GM21447 (cell line): ENCODE measurements around the gene TMEM150B.

Experiments used
- ATAC-seq: cut with Tn5 transposase; IDR thresholded peaks from one replicate; pipeline ENCODE4 v1.9.1; 2021; ENCODE audit not compliant: unreplicated experiment

TMEM150B gene

DNA sequence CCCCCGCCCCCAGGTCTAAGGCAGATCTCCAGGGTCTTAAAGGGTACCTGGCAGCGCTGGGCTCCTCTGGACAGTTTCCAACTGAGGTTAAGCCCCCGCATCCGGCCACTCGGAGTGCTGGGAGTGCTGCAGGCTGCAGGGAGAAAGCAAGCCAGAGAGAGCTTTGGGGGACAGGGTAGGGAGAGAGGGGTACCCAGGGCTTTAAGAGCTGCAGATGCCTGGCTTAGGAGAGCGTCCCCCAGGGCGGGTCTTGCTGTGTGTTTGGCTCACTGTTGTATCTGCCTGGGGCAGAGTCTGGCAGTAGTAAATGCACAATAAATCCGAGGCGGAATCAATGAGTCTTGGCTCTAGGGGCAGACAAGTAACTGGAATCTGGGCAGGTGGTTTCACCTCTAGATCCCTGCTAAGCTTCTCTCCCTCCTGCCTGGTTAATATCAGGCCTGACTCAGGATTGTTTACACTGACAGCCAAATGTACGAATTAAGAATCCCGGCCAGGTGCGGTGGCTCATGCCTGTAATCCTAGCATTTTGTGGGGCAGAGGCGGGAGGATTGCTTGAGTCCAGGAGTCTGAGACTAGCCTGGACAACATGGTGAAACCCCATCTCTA is 30.2 kb upstream of the TMEM150B start:
- ATAC-seq = no peak

DNA sequence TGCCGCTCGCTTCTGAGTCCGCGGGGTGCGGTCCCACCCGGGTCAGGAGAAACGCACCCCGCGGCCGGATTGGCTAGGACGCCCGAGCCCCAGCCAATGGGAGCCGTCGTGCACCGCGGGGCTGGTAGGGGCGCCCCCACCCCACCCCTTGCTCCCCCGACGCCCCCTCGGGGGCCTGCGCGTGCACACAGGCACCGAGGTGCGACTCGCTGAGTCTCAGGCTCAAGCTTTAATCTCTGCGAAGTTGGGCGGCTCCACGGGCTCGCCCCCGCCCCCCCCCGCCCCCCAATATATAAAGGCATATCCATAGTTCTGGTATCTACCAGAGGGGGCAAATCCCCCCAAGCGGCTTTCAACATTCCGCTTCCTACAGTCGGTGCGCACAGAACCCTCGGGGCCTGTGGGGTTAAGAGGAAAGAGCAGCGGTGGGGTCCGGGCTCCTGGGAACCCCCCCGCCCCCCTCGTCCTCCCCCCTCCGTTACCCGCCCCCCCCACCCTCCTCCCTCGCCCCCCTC is 29.6 kb upstream of the TMEM150B start, which contains the start of gene COX6B2:
COX6B2 (minus strand) TSS at position 22 of the 515 bp plus-strand sequence. CDS start 198 bp downstream, outside the sequence.
- no peak for ATAC-seq

DNA sequence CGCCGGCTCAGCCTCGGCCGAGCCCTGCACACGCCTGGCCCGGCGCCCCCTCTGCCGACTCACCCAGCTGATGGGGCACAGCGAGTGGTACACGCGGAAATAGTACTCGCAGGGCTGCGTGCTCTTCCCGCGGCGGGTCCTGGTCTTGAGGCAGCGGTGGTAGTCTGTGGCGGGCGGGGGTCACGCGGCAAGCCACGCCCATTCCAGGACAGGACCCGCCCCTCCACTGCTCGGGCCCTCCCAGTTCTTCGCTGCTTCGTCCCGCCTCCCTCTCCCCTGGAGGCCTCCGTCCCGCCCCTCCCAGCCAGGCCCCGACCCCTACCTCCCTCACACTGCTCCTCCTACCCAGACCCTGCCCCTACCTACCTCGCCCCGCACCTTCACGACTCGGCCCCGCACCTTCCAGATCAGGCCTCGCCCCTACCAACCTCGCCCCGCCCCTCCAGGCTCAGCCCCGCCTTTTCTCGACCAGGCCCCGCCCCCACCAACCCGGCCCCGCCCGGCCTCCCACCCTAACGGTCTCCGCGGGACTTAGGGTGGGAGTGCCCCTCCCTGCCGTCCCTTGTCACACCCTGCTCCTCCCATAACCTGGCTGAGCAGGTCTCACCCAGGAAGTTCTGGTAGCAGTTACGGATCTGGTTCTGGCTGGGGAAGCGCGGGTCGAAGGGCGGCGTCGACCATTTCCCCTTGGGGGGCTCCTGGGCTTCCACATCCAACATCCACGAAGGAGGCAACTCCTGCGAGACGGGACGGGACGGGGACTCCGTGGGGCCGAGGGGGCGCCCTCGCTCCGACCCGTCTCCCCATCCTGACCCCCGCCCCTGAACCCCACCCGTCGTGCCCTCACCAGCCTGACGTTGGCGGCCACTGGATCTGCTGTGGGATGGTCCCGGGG is 28.9 kb upstream of the TMEM150B start:
- no peak for ATAC-seq

DNA sequence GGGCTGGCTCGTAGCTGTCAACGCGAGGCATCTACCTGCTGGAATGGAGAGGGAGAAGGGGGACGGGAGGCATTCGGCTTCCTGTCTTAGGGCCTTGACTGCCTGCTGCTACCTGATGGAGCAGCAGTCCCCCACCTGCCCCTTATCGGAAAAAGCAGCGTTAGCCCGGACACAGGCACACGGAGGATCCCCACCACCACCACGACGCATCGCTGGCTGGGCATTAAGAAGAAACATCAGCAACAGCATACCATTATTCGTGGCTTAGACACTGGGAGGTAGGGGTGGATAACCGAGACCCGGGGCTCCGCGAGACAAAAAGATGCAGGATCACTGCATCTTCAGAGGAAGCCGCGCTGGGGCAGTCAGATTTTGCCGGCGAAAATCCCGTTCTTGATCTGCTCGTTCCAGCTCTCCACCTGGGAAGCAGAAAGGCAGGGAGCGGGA is 28.2 kb upstream of the TMEM150B start:
- ATAC-seq = no peak

DNA sequence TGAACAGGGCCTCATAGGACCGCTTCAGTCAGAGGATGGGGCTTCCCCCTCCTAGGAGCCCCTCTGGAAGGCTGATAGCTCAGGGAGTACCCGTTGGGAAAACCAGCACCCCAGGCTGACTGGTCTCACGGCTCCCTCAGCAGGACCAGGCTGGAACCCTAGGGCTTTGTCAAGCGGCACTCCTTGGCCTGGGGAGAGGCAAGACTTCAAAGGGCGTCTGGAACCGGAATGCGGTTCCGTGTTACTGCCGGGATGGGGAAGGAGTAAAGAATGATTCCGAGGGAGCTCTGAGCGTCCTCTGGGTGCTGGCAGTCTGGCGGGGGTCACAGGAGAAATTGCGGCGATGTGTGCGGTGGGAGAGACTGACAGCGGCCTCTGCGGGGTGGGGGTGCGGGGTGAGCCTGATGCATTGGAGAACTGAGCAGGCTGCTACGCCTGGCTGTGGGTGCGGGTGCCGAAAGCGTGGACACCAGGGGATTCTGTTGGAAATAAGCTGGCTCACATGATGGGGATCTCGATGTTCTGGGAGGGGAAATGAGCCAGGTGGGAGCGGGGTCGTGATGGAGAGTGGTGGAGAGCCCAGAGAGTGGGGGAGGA is 27.5 kb upstream of the TMEM150B start:
- ATAC-seq = no peak

DNA sequence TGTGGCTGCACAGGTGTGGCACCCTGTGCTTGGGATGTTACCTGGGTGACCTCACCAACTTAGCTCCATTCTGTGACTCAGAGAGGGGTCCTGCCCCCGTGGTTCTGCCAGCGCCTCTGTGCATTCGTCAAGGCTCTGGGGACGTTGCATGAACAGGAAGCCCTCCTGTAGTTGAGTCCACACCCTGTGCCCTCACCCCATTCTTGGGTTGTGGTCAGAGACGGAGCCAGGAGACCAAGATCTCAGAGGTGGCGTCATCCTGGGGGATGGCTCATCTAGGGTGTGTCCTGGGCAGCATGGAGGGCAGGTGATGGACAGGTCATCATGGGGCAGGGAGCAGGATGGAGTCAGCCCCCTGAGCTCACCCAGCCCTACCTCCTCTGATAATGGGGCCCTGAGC is 26.9 kb upstream of the TMEM150B start:
- no peak for ATAC-seq

DNA sequence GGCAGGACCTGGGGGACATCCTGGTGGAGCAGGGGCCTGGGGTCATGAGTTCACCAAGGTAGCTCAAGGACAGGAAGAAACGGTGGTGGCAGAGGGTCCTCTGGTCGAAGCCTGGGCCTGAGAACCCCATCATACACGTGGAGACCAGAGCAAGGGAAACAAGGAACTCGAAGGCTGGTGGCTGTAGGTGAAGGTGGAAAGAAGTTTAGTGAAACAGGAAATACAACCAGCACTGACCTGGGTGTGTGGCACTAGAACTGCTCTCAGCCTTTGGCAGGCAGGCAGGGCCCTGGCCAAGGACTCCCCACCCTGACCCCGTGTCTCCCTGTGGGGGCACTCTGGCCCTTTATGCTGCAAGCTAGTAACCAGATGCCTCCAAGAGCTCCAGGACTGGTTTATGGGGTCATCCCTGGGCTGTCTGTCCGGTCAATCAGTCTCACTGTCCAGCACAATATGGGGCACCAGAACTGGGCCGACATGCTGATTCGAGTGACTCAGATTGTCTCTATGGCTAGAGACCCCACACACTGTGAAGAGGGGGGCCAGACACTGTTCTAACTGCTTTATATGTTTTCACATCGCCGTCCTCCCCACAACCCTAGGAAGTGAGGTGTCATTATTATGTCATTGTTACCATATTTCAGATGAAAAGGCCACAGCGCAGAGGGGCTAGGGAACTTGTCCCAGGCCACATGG is 25.6 kb upstream of the TMEM150B start:
- ATAC-seq = no peak

DNA sequence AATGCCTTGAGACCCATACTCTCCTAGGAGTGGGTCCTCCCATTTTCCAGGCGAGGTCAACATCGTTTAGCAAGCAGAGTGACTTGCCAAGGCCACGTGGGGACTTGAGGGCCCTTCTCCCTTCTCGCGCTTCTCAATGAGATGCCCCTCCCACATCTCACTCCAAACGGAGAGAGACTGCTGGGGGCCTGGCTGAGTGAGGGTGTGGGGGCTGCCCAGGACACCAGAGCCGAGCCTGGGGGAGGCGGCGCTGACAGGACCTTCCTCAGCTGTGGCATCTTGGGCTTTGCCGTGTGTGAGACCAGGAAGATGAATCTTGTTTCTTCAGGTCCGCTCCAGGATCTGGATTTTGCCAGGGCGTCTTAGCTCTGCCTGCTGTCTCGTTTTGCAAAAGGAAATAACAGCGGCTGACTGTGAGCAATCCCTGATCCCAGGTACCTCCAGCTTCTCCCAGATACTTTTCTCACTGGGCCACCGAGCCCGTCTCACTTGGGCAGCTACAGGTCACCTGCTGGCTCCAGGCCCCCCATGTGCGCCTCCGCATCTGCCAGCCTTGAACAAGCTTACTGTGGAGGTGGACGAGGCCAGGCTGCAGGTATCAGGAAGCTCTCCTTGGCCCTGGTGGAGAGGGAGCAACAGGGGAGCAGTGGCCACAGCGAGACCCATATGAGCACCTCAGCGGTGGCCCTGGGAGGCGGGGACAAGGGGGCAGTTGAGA is 23.3 kb upstream of the TMEM150B start:
- ATAC-seq = no peak

DNA sequence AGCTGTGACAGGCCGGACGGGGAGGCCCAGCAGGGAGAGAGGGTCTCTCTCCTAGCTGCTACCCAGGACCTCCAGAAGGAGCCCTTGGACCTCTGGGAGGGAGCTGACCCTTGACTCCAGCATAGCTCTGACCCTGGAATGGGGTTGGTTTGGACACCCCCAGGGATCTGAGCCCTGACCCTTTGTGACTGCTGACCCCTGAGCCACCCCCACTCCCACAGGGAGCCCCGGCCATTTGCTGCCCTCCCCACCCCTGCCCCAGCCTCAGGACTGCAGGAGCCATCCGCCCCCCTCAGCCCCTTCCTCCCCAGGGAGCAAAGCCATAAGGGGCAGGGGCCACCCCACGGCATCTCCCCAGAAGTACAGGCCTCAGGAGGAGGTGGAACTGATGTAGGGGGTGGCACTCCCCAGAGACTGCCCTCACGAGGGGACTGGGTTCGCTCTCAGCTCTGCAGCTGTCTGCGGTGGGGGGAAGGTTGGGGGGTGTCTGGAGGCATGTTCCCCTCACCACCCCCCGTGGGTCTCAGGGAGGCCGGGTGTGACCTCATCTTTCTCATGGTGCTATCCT is 22.4 kb upstream of the TMEM150B start:
- no peak for ATAC-seq

DNA sequence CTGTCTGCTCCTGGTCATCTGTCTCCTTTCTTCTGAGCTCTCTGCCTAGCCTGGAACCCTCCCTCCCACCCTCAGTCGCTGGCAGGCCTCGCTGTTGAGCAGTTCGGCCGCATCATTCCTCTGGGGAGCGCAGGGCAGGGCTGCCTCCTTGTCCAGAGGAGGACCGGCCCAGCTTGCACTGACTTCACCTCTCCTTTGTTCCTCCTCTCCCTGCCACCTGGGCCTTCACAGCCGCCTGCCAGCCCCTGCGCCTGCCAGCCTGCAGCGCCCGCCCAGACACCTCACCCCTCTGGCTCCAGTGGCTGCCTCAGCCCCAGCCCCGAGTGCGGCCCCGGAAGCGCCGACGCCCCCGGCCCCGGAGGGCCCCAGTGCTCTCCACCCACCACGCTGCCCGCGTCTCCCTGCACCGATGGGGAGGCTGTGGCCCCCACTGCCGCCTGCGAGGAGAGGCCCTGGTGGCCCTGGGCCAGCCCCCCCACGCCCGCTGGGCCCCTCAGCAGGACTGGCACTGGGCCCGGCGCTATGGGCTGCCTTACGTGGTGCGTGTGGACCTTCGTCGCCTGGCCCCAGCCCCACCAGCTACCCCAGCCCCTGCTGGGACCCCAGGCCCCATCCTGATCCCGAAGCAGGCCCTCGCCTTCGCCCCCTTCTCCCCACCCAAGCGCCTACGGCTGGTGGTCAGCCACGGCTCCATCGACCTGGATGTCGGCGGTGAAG is 21.7 kb upstream of the TMEM150B start:
- no peak for ATAC-seq

DNA sequence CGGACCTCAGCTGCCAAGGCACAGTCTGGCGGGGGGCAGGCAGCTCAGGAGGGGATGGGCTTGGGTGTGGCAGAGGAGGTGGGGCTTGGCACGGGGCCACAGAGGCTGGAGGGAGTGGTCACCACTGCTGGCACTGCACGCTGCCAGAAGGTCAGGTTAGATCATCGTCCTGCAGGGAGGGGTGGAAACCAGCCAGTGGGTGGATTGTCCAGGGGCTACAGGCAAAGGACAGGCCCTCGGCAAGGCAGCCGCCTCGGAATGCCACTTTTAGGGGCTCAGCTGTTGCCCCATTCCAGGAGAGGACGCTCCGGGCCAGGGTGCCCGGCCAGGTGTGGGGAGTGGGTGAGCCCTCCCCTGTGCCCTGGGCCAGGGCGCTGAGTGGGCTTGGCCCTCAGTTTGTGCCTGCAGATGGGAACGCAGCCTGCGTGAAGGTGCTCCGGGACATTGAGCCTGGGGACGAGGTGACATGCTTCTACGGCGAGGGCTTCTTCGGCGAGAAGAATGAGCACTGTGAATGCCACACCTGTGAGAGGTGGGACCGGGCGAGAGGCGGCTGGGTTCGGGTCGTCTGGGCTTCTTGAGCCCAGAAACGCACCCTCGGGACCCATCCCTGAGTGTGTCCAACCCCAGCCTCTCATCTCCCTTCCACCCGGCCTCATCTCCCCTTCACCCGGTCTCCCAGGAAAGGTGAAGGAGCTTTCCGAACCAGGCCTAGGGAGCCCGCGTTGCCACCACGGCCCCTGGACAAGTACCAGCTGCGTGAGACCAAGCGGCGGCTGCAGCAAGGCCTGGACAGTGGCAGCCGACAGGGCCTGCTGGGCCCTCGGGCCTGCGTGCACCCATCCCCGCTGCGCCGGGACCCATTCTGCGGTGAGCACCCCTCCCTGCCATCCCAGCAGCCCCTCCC is 20.9 kb upstream of the TMEM150B start:
- ATAC-seq = no peak

DNA sequence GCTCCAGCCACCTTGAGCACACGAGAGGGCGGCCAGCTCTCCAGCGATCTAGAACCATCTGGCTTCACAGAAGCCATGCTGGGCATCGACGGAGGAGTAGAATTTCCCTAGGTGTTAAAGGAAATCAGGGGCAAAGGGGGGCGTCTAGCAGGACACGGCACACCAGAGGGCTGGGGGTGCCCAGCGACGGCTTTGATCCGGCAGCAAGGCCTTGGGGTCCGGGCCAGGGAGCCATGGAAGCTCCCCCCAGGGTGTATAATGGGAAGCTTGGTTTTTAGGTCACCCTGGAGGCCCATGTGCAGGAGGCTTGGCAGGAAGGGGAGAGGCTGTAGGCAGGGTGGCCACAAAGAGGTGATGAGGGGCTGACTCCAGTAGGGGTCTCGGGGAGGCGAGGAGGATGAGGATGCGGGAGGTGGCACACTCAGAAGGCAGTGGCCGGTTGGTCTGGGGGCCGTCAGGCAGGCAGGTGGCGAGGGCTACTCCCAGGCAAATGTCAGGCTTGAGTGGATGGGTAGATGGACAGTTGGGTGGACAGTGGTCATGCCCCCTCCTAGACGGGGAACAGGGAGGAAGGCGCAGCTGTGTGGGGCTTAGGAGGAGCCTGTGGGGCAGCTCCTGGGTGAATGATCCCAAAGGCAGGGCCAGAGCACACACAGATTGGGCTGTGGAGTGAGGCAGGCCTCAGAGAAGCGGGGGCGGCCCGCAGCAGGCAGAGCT is 20.1 kb upstream of the TMEM150B start:
- ATAC-seq = no peak

DNA sequence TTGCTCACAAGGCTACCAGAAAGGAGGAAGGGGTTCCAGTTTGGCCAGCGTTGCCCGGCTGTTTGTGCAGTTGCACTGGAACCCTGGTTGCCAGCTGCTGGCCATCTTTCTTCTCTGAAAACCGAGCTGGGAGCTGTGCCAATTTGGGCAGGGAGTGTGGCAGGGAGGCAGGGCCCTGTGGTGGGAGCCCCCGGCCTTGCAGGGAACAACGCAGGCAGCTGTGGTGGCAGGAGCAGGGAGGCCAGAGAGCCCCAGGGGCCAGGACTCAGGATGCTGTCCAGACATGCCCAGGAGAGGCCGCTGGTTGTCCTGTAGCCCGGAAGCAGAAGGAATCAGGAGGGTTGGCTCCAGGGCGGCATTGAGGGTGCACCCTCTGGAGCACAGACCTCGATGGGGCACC is 19.3 kb upstream of the TMEM150B start:
- no peak for ATAC-seq

DNA sequence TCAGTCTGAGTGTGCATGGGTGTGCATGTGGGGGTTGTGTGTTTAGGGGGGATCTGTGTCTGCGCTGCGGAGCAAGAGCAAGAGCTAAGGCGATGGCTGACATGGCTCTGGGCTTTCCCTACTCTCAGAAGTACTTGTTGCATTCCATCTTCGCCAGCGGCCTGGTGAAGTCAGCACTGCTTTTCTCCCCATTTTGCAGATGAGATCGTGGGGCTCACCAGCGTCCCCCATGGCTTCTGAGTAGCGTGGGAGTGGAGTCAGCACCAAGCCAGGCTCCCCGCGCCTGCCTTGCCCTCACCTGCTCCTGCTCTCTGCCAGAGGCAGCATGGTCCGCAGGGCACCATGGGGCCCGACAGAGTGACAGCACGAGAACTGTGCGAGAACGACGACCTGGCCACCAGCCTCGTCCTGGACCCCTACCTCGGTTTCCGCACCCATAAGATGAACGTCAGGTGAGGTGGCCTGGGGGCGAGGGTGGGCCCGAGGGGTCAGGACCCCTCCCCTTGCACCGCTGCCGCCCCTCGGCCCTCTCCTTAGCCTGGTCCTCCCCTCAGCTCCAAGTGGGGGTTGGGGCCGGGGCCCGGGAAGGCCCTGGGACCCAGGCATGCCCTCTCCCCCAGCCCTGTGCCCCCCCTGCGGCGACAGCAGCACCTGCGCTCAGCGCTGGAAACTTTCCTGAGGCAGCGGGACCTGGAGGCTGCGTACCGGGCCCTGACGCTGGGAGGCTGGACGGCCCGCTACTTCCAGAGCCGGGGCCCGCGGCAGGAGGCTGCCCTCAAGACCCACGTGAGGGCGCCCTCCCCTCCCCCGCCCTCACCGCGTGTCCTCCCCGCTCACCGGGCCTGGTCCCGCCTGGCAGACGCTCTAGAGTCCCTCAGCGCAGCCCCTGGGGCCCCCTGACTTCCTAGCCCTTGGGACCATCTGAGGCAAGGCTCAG is 16.7 kb upstream of the TMEM150B start:
- no peak for ATAC-seq

DNA sequence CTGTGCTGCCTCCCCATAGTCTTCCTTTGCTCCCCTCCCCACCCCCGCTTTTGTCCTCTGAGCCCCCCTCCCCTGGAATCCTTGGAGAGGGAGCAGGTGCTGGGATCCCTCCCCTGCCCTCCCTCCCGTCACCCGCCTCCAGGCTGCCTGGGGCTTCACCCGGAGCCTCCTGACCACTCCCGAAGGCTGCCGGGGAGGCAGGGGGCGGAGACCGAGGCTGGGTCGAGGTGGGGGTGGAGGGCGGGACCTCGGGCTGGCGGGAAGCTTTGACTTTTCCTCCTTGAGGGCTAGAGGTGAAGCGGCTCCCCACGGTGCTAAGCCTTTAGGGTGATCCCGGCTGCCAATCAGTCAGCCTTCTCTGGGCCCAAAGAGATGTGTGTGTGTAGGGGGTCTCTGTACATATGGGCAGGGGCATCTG is 16.0 kb upstream of the TMEM150B start:
- ATAC-seq = no peak

DNA sequence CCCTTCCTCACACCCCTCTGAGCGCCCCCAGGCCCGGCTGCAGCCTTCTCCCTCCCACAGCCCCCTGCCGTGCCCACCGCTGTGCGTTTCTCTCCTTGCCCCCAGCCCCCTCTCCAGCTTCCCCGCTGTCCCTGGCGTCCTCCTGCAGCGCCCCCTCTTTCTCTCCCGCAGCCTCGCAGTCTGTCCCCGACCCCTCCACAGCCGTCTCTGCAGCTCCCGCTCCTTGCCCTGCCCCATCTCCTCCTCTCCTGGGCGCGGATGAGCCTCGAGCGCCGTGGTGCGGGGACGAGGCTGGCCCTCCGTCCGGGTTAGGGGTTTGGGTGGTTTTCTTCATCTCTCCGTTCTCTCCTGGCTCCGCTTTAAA is 15.6 kb upstream of the TMEM150B start:
- no peak for ATAC-seq
